KOPT-K1 (cell line): ENCODE measurements around the gene MAP3K20.
"Not testable (repeated sequence)": the region's sequence is repeated elsewhere in the genome, so short reads cannot be mapped to it uniquely, and the experiment has no call there.

Experiments used
- H3K27ac ChIP-seq: fragments of 200-600 bp; sonication (generic); 2 replicates; pipeline ENCODE4 v1.5.1; 2016; ENCODE audit warnings: antibody characterized with exemption, mild to moderate bottlenecking, low read depth, low read length; ENCODE audit not compliant: poor library complexity, severe bottlenecking
- H3K36me3 ChIP-seq: fragments of 200-600 bp; sonication (generic); 2 replicates; pipeline ENCODE4 v1.5.1; 2017; ENCODE audit warnings: antibody characterized with exemption, mild to moderate bottlenecking, low read length, moderate library complexity; ENCODE audit not compliant: insufficient read depth
- H3K9me3 ChIP-seq: fragments of 200-600 bp; sonication (generic); 2 replicates; pipeline ENCODE4 v1.5.1; 2017; ENCODE audit warnings: antibody characterized with exemption, low read length, mild to moderate bottlenecking; ENCODE audit not compliant: insufficient read depth, poor library complexity, severe bottlenecking

Gene MAP3K20

DNA sequence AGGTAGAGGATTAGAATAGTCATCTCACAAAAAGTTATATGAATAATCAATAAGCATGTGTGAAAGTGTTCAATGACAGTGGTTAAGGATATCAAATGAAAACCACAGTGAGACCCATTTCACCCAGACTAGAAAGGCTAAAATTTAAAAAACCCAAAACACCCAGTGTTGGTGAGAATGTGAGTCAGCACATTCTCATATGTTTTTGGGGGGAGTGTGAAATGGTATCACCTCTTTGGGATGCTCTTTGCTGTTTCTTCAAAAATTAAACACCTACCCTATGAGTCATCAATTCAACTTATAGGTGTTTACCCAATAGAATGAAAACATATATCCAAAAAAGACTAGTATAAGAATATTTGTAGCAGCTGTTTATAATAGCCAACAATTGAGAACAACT lies 69.8 kb downstream of the MAP3K20 start:
- peaks cover 15% of the 10 kb centered on the region for H3K9me3 ChIP-seq
- H3K36me3 ChIP-seq: no peaks in the 10 kb centered on the region
- H3K27ac ChIP-seq: no peak overlapping the region

DNA sequence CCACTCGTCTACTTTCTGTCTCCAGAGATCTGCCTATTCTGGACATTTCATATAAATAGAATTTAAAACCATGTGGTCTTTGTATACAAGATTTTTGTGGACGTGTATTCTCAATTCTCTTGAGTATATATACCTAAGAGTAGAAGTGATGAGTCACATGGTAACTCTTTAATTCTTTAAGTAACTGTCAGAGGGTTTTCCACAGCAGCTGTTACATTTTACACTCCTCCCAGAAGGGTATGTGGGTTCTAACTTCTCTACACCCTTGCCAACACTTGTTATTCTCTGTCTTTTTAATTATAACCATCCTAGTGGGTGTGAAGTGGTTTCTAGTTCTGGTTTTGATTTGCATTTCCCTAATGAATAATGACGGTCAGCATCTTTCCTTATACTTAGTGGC lies 70.9 kb downstream of the MAP3K20 start:
- no peak overlapping the region for H3K27ac ChIP-seq
- H3K36me3 ChIP-seq: no peaks in the 10 kb centered on the region
- H3K9me3 ChIP-seq: peaks cover 12% of the 10 kb centered on the region

DNA sequence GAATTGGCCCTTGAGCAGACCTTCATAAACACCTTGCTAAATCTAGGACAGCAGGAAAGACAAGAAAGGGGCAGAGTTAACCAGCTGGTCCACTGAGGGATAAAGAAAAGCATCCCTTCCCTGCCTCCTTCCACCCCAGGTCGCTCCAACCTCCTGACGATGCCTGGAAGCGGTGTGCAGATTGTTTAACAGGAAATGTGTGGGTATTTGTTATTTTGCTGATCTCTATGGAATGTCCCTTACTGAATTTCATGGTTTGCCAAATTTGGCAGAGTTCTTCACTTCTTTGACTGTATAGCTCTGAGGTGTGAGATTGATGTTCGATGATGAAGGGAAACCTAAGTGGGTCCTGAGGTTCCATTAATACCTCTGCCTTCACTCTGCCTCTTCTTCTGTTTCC lies 72.9 kb downstream of the MAP3K20 start:
- H3K27ac ChIP-seq: no peak overlapping the region

DNA sequence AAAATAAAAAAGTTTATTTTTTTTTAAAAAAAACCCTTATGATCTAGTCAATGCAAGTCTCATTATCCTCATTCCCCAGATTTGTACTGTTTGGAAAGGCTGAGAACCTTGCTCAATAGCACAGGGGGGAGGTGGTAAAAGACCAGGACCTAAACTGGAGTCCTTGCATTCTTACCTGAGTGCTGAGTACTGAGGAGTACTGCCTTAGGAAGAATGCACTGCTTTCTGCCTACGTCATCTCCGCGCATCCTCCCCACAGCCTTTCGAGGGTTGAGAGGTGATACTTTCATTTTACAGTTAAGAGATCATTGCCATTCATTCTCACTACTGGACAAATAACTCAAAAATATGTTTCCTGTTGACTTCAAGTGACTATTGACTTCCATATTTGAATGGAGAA lies 73.8 kb downstream of the MAP3K20 start:
- no peaks in the 10 kb centered on the region for H3K9me3 ChIP-seq
- H3K36me3 ChIP-seq: no peaks in the 10 kb centered on the region
- H3K27ac ChIP-seq: no peak overlapping the region

More for the DNA sequence above, 72.9 kb downstream of the MAP3K20 start:
- Histone ChIP-seq H3K9me3 (no peaks in the 10 kb centered on the region), H3K36me3 (no peaks in the 10 kb centered on the region)

DNA sequence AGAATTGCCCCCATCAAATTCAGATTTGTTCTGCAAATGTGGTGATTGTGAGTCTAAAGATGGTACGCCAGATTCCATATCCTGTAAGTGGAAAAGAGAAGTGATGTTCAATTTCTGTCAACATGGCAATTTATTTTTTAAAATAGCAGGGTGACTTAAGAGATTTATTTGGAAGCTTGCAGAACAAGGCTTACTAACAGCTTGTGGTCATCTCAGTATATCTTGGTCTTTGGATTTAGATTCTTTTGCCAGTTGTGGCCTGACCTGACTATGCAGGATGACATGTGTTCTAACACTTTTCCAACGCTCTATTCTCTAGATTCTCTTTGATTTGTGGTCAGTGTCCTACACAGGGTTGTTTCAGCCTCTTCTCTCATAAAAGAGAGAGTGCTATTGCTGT lies 74.4 kb downstream of the MAP3K20 start:
- Histone ChIP-seq H3K36me3 (no peaks in the 10 kb centered on the region), H3K27ac (no peak overlapping the region), H3K9me3 (no peaks in the 10 kb centered on the region)

DNA sequence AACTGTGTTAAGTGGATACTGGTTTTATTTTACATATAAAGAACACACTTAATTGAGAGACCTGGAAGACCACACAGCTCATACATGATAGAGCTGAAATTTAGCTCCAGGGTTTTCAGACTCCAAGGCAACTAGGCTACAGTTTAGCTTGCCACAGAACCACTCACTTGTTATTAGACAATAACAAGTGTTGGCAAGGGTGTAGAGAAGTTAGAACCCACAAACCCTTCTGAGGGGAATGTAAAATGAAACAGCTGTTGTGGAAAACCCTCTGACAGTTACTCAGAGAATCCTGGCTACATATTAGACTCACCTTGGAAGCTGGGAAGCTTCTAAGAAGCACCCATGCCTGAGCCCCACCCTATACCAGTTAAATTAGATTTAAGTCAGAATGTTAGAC lies 75.3 kb downstream of the MAP3K20 start:
- Histone ChIP-seq H3K27ac (no peak overlapping the region), H3K9me3 (peaks cover 4% of the 10 kb centered on the region), H3K36me3 (no peaks in the 10 kb centered on the region)

DNA sequence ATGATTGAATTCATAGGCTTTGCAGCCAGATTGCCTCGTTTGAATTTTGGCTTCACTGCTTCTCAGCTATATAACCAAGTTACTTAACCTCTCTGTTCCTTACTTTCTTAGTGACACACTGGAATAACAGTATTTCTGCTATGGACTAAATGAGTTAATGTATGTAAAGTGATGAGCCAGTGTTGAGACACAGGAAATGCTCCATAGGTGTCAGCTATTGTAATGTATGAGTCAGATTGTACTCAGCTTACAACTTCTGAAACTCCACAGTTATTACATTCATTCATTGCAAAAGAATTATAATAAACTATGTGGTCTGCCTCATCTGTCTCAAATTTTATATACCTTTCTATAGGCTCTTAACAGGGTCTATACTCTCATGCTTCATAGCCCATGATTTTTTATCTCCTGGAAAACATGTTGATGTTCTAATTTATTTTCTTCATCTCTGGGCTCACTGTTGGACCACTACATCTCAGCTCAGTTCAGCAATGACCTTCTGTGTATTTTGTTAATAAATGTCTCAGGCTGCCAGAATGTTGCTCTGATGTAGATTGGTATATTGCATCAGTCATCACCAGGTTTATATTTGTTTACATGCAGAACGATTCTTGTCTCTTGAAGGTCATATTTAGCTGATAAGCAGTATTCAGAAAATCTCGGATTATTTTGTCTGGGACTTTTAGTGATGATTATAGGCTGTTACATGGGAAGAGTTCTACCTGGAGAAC lies 76.2 kb downstream of the MAP3K20 start:
- H3K36me3 ChIP-seq: no peaks in the 10 kb centered on the region
- no peak overlapping the region for H3K27ac ChIP-seq
- peaks cover 9% of the 10 kb centered on the region for H3K9me3 ChIP-seq

DNA sequence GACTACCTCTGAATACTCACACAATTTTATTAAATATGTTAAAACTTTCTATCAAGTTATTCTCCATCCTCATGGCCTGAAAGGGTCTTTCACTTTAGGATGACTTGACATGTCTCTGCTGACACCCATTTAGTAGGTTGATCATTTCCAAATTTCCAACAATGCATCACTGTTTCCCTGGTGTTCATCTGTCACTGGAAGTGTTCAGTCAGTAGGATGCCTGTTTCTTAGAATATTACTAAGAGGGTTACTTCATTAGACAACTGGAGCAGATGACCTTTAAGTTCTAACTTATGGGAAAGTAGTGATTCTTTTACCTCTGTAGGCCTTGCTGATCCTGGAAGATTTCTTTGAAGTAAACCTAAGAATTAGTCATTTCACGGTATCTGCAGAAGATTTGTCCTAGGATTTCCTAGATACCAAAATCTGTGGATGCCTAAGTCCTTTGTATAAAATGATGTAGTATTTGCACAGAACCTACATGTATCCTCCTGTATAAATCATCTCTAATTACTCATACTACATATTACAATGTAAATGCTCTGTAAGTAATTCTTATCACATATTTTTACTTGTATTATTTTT lies 77.7 kb downstream of the MAP3K20 start:
- H3K36me3 ChIP-seq: no peaks in the 10 kb centered on the region
- no peak overlapping the region for H3K27ac ChIP-seq
- peaks cover 9% of the 10 kb centered on the region for H3K9me3 ChIP-seq

DNA sequence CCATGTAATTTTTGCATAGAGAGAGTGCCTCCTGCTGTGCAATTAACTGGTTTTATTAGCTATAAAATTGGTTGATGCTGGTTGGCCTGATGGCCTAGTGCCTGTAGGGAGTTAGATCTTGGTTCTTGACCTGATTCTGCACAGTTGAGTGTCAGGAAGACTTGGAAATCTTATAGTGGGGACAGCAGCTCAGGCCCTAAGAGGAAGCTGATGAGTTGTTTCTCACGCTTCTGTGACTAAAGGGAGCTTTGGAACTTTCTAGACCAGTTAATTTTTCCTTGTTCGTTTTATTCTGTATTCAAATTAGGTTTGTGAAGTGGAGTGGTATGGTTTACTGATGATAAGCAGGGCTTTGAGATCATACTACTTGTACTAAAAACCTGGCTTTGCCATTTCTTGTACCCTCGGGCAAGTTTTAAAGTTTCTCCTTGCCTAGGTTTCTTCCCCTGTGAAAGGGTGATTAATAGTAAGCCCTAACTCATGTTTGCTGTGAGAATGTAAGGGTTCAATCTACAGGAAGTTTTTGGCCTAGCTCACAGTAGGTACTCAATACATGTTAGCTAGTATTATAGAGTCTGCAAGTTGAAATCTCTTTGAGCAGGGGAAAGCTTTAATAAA lies 82.1 kb downstream of the MAP3K20 start:
- Histone ChIP-seq H3K27ac (no peak overlapping the region), H3K36me3 (no peaks in the 10 kb centered on the region), H3K9me3 (peaks cover 9% of the 10 kb centered on the region)

DNA sequence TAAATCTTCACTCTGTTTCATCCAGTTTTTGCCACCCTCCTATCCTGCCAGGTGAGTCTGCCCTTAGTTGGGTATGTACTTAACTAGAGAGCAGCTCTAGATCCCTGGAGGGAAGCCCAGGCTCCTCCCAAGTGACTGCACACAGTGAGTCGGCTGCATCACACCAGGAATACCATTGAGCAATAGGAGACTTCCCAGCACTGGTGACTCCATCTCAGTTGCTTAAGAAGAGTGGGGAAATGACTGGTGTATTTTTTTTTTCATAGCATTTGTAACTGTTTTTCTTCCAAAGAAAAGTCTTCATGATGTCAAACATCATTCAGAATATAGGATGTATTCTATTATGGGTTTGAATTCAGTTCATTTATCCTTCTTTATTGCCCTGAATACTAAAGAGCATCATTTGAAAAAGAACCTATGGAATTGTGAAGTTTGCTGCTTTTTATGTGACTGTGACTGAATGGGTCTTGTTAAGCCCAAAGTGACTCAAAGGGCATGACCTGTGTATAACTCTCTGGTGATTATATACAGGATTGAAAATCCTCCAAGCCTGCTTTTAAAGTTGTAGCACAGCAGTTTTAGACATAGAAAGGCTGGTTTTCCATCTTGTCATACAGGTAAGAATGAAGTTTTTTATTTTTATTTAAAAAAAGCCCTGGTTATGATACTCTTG lies 84.3 kb downstream of the MAP3K20 start:
- Histone ChIP-seq H3K27ac (no peak overlapping the region), H3K36me3 (no peaks in the 10 kb centered on the region), H3K9me3 (peaks cover 9% of the 10 kb centered on the region)

DNA sequence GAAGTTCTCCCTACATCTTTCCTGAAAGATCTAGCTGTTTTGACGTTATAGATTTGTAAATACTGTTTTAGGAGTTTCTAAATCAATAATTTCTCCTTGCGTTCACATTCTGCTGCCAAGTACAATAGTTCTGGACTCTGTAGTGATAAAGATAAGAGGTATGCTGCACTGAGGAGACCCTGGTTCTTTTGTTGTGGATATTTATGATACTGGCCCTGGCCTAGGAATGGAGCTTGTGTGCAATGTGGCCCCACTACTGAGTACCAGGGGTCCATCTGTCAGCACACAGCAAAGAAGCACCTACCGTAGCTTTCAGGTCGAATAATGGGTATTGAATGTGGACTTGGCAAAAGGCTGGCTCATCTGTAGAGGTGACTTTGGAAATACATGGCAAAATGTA lies 85.0 kb downstream of the MAP3K20 start:
- H3K36me3 ChIP-seq: no peaks in the 10 kb centered on the region
- H3K27ac ChIP-seq: no peak overlapping the region
- H3K9me3 ChIP-seq: peaks cover 9% of the 10 kb centered on the region

DNA sequence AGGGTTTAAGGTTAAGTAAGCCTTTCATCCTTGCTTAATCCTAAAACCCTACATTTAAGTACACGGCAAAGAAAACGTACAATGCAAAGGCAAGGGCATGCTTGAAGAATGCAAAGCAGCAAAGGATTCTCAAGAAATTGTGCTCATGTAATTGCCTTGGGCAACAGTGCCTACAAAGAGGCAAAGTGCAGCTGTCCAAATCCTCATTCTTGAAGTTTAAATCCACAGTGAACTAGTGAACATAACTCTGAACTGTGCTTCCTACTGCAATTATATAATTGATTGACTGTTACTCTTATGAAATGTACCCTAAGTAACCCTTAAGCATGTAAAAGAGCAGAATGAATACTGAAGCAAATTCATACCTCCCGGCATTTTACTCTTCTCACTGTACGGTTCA lies 85.4 kb downstream of the MAP3K20 start:
- Histone ChIP-seq H3K9me3 (peaks cover 4% of the 10 kb centered on the region), H3K36me3 (no peaks in the 10 kb centered on the region), H3K27ac (no peak overlapping the region)

DNA sequence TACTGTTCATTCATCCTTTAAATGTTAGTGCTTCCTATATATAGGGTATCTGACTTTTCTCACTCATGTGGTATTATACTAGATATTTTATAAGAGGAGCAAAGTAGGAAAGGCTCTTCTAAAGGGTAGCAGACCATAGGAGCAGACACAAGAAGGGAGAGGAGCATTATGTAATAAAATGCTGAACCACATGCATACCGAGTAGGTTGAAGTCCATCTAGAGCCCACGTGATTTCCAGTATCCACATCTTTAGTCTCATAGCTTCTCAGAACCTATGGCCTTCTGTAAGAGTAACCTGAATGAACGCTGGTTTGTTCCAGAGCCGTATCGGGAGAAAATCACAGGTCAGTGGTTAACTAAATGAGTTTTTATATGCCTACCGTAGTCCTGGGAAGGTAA lies 85.9 kb downstream of the MAP3K20 start:
- H3K9me3 ChIP-seq: no peaks in the 10 kb centered on the region
- H3K36me3 ChIP-seq: no peaks in the 10 kb centered on the region
- H3K27ac ChIP-seq: no peak overlapping the region

DNA sequence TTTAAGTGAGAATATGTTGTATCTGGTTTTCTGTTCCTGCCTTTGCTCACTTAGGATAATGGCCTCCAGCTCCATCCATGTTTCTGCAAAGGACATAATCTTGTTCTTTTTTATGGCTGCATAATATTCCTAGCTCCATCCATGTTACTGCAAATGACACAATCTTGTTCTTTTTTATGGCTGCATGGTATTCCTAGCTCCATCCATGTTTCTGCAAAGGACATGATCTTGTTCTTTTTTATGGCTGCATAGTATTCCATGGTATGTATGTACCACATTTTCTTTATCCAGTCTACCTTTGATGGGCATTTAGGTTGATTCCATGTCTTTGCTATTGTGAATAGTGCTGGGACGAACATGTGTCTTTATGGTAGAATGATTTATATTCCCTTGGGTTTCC lies 87.7 kb downstream of the MAP3K20 start:
- not testable (repeated sequence) for H3K9me3 ChIP-seq, H3K27ac ChIP-seq, H3K36me3 ChIP-seq

DNA sequence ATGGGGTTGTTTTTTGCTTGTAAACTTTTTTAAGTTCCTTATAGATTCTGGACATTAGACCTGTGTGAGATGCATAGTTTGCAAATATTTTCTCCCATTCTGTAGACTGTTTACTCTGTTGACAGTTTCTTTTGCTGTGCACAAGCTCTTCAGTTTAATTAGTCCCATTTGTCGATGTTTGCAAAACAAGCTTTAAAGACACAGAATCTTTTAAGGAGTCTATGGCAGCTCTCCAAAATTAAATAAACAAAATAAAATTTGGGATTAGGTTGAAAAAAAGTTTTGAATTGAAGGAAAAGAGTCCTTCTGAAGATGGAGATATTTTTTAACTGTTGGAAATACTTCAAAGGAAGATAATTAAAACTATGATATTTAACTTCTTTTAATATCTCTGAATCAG lies 88.8 kb downstream of the MAP3K20 start:
- H3K9me3 ChIP-seq: no peaks in the 10 kb centered on the region
- no peaks in the 10 kb centered on the region for H3K36me3 ChIP-seq
- no peak overlapping the region for H3K27ac ChIP-seq
